Stimulated activated naive CD4-positive, alpha-beta T cell treated with Interleukin-2 at 50 U/mL for 16 hours (primary cell): Measurements from ENCODE around the gene CFAP221.

ENCODE experiments used
- DNase-seq: peaks from one replicate; lab custom pipeline; 2025; lab: John Stamatoyannopoulos, UW

Gene CFAP221

DNA sequence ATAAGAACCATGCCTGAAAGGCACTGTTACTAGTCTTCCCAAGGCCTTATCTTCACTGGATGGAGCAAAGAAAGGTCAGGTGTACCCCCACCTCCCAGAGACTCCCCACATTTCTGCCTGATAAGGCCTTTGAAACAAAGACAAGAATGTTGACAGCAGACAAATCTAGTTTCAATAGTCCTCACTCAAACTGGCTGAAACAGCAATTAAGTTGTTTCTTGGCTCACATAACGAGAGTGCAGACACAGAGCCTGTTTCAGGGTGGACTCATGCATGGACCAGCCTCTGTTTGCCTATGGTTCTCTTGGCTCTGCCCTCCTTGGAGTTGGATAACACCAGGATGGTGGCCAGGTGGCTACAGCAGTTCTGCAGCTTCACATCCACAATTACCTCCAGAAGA, 7.5 kb upstream of the CFAP221 start:
- DNase-seq: no peak

DNA sequence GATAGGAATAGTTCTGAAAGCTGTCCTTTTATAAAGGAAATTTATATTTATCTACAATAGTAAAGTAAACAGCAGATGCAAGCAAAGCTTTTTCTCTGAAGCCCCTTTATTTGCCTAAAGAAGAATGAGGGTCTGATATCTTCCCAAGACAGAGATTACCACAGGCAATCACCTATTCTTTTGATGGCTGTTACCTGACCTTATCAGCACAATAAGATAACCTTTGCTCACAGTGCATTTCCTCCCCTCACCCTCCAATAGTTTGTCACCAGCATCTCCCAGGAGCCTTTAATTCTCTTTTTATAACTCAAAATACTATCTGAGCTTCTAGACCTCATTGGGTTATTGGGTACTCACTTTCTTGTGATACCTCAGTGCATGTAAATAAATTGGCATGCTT, 6.5 kb upstream of the CFAP221 start:
- no peak for DNase-seq

DNA sequence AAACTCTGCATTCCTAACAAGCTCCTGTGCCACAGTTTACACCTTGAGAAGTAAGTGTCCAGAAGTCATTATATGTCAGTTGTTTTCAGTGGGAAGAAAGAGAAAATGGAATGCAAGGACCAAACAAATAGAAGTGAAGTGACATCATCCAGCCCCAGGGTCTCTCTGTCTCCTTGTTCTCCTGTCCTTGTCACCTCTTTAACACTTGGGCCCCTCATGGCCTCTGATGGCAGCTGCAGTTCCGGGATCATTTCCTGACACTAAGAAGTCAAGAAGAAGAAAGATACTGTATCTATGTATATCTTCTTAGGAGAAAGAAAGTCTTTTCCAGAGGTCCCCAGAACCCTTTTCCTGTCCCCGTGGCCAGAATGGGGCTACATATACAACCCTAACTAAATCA, 2.8 kb upstream of the CFAP221 start:
- DNase-seq: no peak

DNA sequence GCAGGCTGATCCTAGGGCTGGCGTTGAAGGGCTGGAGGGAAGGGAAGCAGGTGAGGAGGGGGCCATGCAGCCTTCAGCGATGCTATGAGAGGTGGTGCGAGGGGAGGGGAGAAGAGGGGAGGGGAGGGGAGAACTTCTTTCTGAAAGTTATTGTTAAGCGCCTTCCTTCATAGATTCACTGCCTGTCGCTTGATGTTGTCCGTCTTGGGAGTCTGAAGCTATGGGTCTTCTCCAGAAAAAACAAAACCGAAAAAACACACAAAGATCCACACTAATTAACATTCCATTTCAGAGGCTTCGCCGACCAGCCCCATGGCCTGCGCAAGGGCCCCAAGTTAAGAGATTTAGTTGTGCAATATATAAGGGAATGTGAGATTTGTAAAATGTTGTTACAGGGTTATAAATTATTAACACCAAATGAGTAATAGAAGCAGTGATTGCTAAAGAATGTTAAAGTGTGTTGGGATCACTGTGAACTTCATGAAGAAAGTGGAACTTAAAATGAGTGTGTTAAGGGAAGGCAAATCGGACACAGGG, 758 bp downstream of the CFAP221 start:
- DNase-seq: no peak

DNA sequence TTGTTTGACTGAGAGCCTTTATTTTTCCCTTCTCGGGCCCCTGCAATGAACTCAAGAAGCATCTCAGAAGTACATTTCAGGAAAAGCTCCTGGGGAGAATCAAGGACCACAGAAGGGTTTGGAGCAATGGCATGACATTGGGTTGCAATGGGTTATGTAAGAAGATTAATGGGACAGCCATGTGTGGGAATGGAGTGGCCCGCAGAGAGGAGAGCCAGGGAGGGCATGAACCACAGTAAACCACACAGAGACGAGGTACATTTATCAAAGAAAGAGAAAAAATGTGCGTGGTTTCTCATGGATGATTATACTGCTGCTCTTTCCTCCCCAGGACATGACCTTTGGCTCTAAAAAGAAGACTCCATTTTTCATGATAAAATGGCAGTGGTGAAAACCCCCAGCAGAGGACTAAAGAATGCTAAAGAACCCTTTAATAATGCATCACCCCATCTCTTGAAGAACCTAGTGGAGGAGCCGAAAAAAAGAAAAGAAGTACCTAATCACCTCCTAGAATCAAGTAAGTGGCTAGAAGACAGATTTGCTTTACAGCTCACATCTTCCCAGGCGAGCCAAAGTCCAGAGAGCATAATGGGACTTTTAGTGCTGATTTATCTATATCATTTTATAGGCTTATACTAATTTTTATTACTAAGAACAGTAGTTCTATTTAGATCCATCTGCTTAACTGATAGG, 1.7 kb downstream of the CFAP221 start:
- DNase-seq: no peak

DNA sequence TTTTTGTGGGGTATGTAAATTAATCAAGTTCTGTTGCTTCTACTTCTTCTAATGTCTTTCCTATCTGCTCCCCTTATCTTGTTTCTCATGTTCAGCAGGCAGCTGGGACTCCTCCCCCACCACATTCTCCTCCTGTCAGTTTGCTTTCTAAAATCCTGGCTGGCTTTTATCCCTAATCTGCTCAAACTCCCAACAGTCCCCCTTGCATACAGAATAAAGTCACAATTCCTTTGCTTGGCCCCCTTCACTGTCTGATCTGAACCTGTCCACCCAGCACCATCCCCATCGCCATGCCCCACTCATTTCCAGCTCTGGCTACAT, 2.2 kb downstream of the CFAP221 start:
- DNase-seq: no peak

DNA sequence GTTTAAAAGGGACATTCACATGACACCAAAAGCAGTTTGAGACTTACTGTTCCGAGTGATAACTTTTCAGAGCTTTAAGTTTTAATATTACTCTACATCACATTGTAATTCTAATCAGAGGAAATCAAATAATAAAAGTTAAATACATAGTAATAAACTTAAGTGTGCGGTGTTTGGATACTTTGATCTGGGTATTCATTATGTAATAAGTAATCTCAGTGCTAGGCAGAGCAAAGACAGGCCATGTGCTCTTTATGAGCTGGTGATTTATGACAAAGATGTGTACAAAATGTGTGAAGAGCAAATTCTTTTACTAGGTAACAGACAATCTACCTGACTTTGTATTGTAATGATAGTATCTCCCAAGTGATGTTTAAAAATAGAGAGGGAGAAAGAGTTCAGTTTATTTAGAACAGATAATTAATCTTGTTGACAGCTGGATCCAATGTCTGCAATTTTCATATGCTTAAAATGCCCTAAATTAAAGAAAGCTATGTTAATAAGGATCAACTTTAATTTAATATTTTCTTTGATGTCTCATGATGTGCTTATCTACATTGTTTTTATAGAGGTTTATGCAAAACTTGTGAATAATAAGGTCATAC, 4.4 kb downstream of the CFAP221 start:
- no peak for DNase-seq

DNA sequence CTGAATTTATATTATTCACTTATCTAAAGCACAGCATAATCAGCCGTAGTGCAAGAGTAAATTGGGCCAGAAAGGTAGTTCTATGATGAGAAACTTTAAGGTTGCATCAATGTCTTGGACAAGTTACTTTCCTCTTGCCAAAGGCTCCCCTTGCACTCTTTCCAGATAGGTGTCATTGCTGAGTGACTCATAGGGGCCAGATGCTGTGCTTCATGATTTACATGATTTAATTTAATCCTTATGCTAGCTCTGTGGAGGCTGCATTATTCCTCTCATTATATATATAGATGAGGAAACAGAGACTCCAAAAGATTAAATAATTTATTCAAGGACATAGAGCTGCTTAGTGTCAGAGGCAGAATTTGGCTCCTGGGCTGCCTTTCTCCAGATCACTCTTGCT, 5.0 kb downstream of the CFAP221 start:
- no peak for DNase-seq

DNA sequence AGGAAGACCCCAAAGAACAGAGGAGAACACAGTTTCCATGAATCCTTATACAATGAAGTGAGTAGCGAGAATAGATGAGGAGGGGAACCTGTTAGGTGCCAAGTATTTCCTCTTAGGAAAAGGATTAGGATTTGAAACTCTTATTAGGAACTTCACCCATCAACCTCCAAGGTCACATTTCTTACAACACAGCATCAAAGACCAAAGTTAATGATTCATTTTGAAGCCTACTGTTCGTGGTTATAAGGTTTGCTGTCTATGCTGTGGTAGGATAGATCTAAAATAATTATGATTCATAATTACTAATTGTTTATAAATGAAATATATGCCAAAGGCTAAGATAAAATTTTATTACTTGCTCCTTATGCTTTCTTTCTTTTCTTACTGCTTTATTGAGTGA, 6.1 kb downstream of the CFAP221 start:
- no peak for DNase-seq

DNA sequence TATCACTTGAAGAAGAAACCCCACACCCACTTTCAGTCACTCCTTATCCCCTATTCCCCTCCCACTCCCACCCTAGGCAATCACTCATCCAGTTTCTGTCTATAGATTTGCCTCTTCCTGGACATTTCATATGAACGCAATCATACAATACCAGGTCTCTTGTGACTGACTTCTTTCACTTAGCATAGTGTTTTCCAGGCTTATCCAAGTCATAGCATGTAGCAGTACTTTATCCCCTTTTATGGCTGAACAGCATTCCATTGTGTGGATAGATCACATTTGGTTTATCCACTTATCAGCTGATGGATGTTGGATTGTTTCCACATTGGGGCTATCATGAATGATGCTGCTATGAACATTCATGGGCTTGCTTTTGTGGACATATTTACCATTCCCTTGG, 6.6 kb downstream of the CFAP221 start:
- DNase-seq: no peak

DNA sequence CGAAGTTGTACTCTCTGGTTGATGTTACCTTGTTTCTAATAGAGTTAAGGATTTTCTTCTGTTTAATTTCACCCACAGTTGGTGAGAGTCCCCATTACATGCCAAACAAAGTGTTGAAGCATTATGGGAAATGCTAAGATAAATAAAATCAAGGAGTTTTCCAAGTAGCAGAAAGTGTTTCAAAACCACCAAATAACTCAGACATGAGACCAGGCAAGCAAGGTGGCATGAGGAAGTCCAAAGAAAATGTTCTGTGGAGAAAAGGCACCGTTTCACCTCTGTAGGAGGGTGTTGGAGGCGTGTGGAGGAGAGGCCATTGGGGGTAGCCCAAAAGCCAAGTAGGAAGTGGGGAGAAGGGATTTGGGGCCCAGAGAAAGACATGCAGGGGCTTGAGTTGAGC, 8.7 kb downstream of the CFAP221 start:
- DNase-seq: no peak

DNA sequence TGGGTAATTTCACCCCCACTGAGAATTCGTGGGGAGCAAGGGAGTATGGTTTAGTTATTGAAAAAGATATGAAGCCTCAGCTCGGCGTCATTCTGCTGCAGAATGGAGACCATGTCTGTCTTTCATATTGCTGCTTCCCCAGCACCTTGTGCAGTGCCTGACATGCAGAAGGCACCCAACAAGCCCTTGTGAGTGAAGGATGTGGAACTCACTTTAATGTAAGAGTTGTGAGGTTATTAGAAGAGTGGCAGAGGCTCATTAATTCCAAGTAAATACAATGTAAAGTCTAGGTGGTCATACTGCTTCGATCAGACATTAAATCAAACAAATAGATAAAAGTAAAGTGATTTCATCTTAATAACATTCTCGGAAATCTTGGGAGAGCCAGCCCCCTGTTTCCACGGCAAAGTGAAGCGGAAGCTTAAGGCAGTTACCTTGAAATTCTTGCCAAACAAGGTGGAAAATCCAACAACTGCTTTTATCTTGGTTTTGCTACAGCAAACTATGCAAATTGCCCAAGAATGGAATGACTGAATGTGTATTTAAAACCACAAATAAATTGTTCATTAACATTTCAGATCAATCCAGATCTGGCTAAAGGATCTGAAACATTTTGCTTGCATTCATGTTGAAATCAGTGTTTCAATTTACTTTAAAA, 9.6 kb downstream of the CFAP221 start:
- no peak for DNase-seq

DNA sequence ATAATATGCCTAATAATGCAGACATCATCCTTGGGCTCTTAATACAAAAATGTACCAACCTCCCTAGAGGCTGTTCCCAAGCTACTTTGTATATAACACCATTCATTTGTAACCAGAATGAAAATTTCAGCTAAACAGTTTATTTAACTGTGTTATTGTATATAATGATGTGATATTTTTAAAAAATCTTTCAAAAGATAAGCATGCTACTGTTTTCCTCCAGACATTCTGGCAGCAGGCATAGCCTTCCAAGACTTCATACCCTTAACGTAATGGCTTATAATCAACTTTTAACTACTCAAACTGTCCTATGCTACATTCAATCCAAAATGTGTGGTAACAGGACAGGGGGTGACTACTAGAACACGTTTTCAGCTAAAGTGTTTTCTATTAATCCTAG, 21.2 kb downstream of the CFAP221 start:
- DNase-seq: no peak

DNA sequence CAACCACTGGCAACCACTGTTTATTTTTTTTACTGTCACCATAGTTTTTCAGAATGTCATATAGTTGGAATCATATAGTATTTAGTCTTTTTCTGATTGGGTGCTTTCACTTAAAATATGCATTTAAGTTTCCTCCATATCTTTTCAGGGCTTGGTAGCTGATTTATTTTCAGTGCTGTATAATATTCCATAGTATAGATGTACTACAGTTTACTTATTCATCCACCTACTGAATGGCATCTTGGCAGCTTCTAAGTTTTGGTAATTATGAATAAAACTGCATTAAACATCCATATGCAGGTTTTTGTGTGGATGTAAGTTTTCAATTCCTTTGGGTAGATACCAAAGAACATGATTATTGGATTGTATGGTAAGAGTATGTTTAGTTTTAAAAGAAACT, 23.0 kb downstream of the CFAP221 start:
- no peak for DNase-seq

DNA sequence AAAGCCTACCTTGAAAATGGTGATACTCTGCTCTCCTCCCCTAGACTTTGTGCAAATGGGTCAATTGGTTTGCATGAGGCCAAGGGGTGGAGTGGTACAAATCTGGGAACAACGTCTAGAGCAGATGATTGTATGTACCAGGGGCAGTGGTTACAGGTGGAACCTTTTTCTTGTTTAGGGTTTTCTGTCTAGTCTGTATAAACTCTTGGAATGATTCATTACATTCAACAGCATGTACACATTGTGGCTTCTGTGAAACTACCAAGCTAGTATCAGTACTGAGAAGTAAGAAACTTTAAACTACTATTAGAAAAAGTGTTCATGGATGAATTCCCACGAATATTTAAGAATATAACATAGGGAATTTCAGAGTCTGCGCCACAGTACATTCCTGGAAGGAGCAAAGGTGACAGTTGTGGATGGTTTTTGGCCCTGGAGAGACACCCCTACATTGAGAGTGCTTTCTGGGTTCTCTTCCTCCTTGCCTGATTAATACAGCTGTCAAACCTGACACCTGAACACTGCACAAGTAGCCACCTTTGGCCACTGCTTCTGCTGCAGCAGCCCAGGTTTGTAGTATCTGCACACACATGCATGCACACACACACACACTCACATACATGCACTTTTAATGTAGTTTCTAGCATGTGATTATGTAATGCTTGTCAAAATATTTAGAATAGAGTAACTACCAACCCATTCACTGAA, 30.0 kb downstream of the CFAP221 start:
- DNase-seq: no peak

DNA sequence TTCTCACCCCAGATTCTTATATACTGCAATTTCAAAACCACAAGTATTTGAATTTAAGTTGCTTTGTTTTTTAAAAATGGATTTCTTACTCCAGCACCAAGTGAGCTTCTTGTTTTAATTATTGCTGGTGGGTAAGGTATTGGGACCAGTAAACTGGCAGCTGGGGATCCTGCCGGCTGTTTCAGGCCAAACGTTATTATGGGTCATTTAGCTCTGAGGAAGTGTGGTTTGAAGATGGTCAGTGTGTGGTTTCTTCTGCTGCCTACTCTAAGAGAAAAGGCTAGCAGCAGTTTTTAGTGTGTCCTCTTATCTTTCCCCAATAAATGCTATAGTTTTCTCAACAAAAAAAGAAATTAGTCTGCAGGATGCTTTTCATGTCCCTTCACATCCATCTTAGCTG, 30.6 kb downstream of the CFAP221 start:
- DNase-seq: no peak

DNA sequence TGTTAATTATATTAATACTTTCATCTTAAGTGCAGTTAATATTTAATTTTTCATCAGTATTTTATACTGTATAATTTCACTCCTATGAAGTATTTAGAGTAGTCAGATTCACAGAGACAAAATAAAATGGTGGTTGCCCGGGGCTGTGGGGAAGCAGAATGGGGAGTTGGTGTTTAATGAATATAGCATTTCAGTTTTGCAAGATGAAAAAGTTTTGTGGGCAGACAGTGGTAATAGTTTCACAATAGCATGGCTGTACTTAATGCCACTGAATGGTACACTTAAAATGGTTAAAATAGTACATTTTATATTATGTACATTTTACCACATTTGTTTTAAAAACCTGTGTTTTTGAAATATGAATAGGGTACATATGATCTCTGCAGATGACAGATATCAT, 31.2 kb downstream of the CFAP221 start:
- no peak for DNase-seq

DNA sequence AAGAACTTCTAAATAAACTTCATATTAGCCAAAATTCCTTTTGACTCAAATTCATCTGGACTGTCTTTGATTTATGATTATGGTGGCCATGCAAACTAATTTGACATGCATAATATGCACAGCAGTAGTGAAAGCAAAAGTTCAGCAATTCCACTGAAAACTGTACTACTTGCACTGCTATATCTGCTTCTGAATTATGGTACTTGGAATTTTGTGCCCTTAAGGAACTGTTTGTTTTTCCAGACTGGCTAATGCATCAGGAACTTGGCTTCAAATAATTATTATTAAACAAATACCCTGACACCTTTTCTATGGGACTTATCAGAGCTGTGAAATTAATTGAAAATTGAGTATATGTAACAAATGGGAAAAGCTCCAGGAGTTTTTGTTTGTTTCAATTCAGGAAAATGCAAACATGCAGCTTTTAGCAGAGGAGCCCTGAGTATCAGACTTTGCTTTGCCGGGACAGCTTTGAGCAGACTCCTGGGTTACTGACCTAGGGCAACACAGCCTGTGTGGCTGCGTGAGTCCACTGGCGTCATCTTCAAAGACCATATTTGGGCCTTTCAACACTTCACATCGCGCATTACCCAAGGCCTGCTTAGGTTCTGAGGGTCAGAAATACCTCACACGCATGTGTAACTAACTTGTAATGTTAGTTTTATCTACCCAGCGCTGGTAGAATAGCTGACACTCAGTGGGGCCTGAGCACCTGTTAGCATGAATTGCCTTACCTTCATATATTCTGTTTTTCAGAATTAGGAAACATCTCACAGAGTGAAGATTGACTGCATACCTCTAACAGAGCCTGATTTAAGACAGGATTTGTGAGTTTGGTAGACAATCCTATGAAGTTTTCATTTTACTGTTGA, 35.4 kb downstream of the CFAP221 start:
- no peak for DNase-seq

DNA sequence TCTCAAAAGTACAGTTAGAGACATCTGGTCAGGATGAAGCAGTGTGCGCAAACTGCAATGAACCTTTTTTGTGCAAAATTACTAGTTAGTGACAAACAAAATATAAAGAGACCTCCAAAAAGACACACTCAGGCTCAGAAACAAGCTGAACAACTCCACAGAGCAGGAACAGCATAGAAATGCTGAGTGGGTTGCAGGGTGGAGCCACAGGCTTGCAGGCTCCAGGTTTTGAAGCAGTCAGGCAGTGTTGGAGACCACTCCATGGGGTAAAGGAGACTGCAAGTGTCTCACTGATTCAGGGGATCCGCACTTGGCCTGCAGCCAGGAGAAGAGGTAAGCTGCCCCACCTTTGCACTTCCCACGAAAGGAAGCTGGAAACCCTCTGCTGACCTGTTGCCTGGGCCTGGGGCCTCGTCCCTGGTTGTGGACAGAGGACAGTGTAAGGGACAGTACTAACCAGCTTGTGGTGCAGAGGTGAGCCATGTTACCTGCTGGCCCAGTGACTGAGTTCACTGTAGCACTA, 36.4 kb downstream of the CFAP221 start:
- DNase-seq: no peak

DNA sequence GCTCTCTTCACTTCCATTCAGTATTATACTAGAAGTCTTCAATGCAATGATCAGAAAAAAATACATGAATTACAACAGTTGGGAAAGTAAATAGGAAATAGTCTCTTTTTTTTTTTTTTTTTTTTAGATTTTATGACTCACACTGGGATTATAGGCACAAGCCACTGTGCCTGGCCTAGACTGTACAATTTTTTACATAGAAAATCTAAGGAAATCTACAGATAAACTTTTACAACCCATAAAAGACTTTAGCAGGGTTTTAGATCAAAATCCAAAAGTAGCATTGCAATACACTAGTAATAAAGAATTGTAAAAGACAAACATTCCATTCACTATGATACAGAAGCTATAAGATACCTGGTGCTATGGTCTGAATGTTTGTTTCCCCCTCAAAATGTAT, 39.0 kb downstream of the CFAP221 start:
- DNase-seq: no peak

DNA sequence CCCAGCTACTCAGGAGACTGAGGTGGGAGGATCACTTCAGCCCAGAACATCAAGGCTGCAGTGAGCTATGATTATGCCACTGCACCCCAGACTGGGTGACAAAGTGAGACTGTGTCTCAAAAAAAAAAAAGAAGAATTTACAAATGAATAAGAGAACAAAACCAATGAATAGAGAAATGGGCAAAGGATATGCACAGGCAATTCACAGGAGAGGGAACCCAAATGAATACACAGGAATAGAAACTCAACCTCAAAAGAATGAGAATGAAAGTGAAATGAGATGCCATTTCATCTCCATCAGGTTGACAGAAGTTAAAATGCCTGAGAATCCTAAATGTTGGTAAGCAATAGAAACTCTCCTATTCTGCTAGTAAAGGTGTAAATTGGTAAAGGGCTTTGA, 40.2 kb downstream of the CFAP221 start:
- DNase-seq: no peak

DNA sequence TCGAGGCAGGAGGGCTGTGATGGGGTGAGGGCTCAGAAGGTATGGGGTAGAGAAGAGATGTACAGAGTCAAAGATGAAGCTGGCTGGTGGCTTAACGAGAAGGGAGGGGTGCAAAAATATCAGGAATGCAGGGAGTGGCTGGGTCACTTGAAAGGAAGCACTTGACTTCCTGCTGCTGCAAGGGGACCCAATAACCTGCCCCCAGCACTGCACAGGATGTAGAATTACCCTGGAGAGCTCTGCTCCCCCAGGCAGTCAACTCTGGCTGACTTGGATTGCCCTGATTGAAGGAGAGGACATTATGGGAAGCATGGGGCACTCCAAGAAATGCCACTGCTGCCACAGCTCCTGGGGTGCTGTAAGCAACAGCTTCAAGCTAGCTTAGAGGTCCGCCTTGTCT, 41.8 kb downstream of the CFAP221 start:
- no peak for DNase-seq
